Mesenteric fat pad (tissue), 1 donor: ENCODE results near the gene P2RY14. TPM values are rescaled to one million over a fixed set of nuclear protein-coding genes. Genes with fewer than 3 reads are reported as not detected.

Experiments
- DNase-seq: peaks from one replicate; pipeline ENCODE4 v3.0.0-alpha.2; 2020; ENCODE audit warnings: low spot score
- long read RNA-seq: library from polyadenylated mRNA; unstranded; transcript quantifications from one replicate; pipeline ENCODE4 v2.0.0, GENCODE V29; 2020
- total RNA-seq: library from RNA; stranded (reverse); fragmentation: NEBNext Ultra II Directional; extraction: Animal tissue kit (Norgen Biotek cat#: 25700); gene quantifications from one replicate; pipeline ENCODE4 v1.2.1, GENCODE V29; 2021
- donor health status: DM: yes; HTN: yes; CAD: no.

P2RY14 gene
- total RNA-seq: 1.4 TPM
- long read RNA-seq, partial matches to known transcripts: 0 of 3 reads
- long read RNA-seq, other reads (novel, unspliced or antisense): 1 of 3 reads

GRCh38 chr3:151278230-151278629, at the start of gene P2RY14:
Gene P2RY14 (minus strand): TSS chr3:151278542. CDS start chr3:151214316, 64,226 bp downstream.
- DNase-seq: no peak

GRCh38 chr3:151327571-151328198, 49.3 kb upstream of the P2RY14 start:
- no peak for DNase-seq

GRCh38 chr3:151322511-151322910, 44.2 kb upstream of the P2RY14 start:
- no peak for DNase-seq

GRCh38 chr3:151321526-151321925, 43.2 kb upstream of the P2RY14 start:
- DNase-seq: no peak

- DNase-seq: no peak
These were observed 41.8 kb upstream of the P2RY14 start for GRCh38 chr3:151320131-151320530.

- DNase-seq: no peak
These were observed 41.3 kb upstream of the P2RY14 start for GRCh38 chr3:151319628-151320027.

- DNase-seq: no peak
These were observed 40.6 kb upstream of the P2RY14 start for GRCh38 chr3:151318991-151319390.

GRCh38 chr3:151318313-151318712, 40.0 kb upstream of the P2RY14 start:
- no peak for DNase-seq

- DNase-seq: no peak
These were observed 38.1 kb upstream of the P2RY14 start, which contains the start of gene GPR87 for GRCh38 chr3:151316267-151316991. Gene GPR87 (minus strand): TSS chr3:151316820. CDS start chr3:151300100, 16,720 bp downstream.

- DNase-seq: no peak
These were observed 37.5 kb upstream of the P2RY14 start for GRCh38 chr3:151315846-151316245.

GRCh38 chr3:151315136-151315535, 36.8 kb upstream of the P2RY14 start:
- DNase-seq: no peak

GRCh38 chr3:151314593-151314992, 36.3 kb upstream of the P2RY14 start:
- no peak for DNase-seq

- no peak for DNase-seq
These were observed 35.8 kb upstream of the P2RY14 start for GRCh38 chr3:151314137-151314536.

GRCh38 chr3:151312972-151313371, 34.6 kb upstream of the P2RY14 start:
- no peak for DNase-seq

GRCh38 chr3:151309566-151309965, 31.2 kb upstream of the P2RY14 start:
- no peak for DNase-seq

GRCh38 chr3:151307583-151308488, 29.5 kb upstream of the P2RY14 start:
- no peak for DNase-seq

GRCh38 chr3:151307131-151307530, 28.8 kb upstream of the P2RY14 start:
- DNase-seq: no peak

- no peak for DNase-seq
These were observed 27.9 kb upstream of the P2RY14 start for GRCh38 chr3:151306168-151306810.

- no peak for DNase-seq
These were observed 27.4 kb upstream of the P2RY14 start for GRCh38 chr3:151305775-151306151.

GRCh38 chr3:151305060-151305774, 26.9 kb upstream of the P2RY14 start:
- DNase-seq: no peak
